SK-N-SH (cell line): ENCODE measurements around the gene YAP1. TPM values are rescaled to one million over a fixed set of nuclear protein-coding genes. Genes with fewer than 3 reads are reported as not detected.

ENCODE experiments used
- CTCF ChIA-PET: fragments of 300-600, 350-600 bp; formaldehyde crosslinking; extraction: SDS; loops from one replicate; lab custom pipeline; 2021; lab: Yijun Ruan, JAX
- POLR2A ChIA-PET: fragments of 350-600 bp; sonication (Branson Sonifier 250); formaldehyde crosslinking; extraction: SDS; loops from one replicate; lab custom pipeline; 2020; ENCODE audit warnings: antibody characterized with exemption, inconsistent platforms; lab: Yijun Ruan, JAX
- DNase-seq: peaks from one replicate; pipeline ENCODE4 v3.0.0; 2012
- H2AFZ ChIP-seq: fragments of 200-600 bp; sonication (generic); 2 replicates; pipeline ENCODE4 v1.8.1; 2016; ENCODE audit warnings: antibody characterized with exemption, mild to moderate bottlenecking, low read depth
- H3F3A ChIP-seq: fragments of 200-600 bp; sonication (generic); replicated peaks from 2 replicates; pipeline ENCODE3; 2016; ENCODE audit warnings: antibody characterized with exemption, mild to moderate bottlenecking; ENCODE audit not compliant: insufficient read depth
- H3K27ac ChIP-seq, 2 experiments: fragments of 200-500 bp in 1 of 2; fragments of 200-600 bp in 1 of 2; sonication (Bioruptor generic) in 1 of 2; sonication (generic), shearing (Covaris generic) in 1 of 2; 2 replicates each; pipeline versions ENCODE4 v1.5.1 to v1.6.1; 2014 to 2016; ENCODE audit warnings: low read depth in 2 of 2, inconsistent platforms in 1 of 2, low read length in 1 of 2, mild to moderate bottlenecking in 1 of 2, mixed read lengths in 1 of 2
- H3K27me3 ChIP-seq: fragments of 200-600 bp; sonication (generic), shearing (Covaris generic); 2 replicates; pipeline ENCODE4 v1.6.1; 2016; ENCODE audit warnings: mixed run types; ENCODE audit not compliant: insufficient read depth
- H3K36me3 ChIP-seq, 2 experiments: fragments of 200-500 bp in 1 of 2; fragments of 200-600 bp in 1 of 2; sonication (Bioruptor generic) in 1 of 2; sonication (generic) in 1 of 2; replicated peaks in 1 of 2; 2 replicates each; pipeline versions ENCODE3 to v1.5.1; 2014 to 2016; ENCODE audit warnings: low read length in 1 of 2, mild to moderate bottlenecking in 1 of 2; ENCODE audit not compliant: insufficient read depth in 2 of 2, control insufficient read depth in 1 of 2
- H3K4me1 ChIP-seq, 2 experiments: fragments of 200-500 bp in 1 of 2; fragments of 200-600 bp in 1 of 2; sonication (Bioruptor generic) in 1 of 2; sonication (generic), shearing (Covaris generic) in 1 of 2; 2 replicates each; pipeline versions ENCODE4 v1.5.1 to v1.6.1; 2014 to 2016; ENCODE audit warnings: low read depth in 1 of 2, low read length in 1 of 2, mixed run types in 1 of 2; ENCODE audit not compliant: insufficient read depth in 2 of 2, control insufficient read depth in 1 of 2
- H3K4me2 ChIP-seq: fragments of 200-600 bp; sonication (generic), shearing (Covaris generic); 2 replicates; pipeline ENCODE4 v1.6.1; 2017; ENCODE audit warnings: mixed run types
- H3K4me3 ChIP-seq, 2 experiments: fragments of 200-500 bp in 1 of 2; fragments of 200-600 bp in 1 of 2; sonication (Bioruptor generic) in 1 of 2; sonication (generic), shearing (Covaris generic) in 1 of 2; 2 replicates each; pipeline versions ENCODE4 v1.5.1 to v1.8.1; 2014 to 2016; ENCODE audit warnings: low read depth in 2 of 2, inconsistent platforms in 1 of 2, low read length in 1 of 2, mild to moderate bottlenecking in 1 of 2, mixed read lengths in 1 of 2, moderate library complexity in 1 of 2
- H3K79me2 ChIP-seq: fragments of 200-600 bp; sonication (generic); 2 replicates; pipeline ENCODE4 v1.8.1; 2017; ENCODE audit warnings: mild to moderate bottlenecking; ENCODE audit not compliant: insufficient read depth
- H3K9ac ChIP-seq: fragments of 200-600 bp; sonication (generic); 2 replicates; pipeline ENCODE4 v1.6.1; 2017; ENCODE audit warnings: mixed run types
- H3K9me2 ChIP-seq: fragments of 200-600 bp; sonication (generic); 2 replicates; pipeline ENCODE4 v1.6.1; 2017; ENCODE audit warnings: mixed run types
- H3K9me3 ChIP-seq: fragments of 200-600 bp; sonication (generic); 2 replicates; pipeline ENCODE4 v1.6.1; 2017; ENCODE audit warnings: mixed run types, mild to moderate bottlenecking, moderate library complexity
- H4K20me1 ChIP-seq: fragments of 200-600 bp; sonication (generic); 2 replicates; pipeline ENCODE4 v1.6.1; 2017; ENCODE audit warnings: mild to moderate bottlenecking, mixed run types; ENCODE audit not compliant: insufficient read depth
- CHD2 ChIP-seq: fragments of 150-350 bp; IDR thresholded peaks from 2 replicates; pipeline ENCODE4 v1.6.1; 2018; ENCODE audit warnings: low read length; ENCODE audit not compliant: partially characterized antibody
- ELF1 ChIP-seq: IDR thresholded peaks from 2 replicates; pipeline ENCODE4 v1.4.0; 2012
- EZH2phosphoT487 ChIP-seq: fragments of 200-600 bp; sonication (generic); IDR thresholded peaks from 2 replicates; pipeline ENCODE4 v1.6.1; 2017; ENCODE audit warnings: low read depth, mixed run types, mild to moderate bottlenecking, antibody characterized with exemption, moderate library complexity, borderline replicate concordance
- FOSL2 ChIP-seq: IDR thresholded peaks from 2 replicates; pipeline ENCODE4 v1.4.0; 2012; ENCODE audit warnings: low read depth, mild to moderate bottlenecking, moderate library complexity, borderline replicate concordance
- FOXJ3 ChIP-seq: sonication (generic); formaldehyde crosslinking; IDR thresholded peaks from 2 replicates; pipeline ENCODE4 v1.5.1; 2020; ENCODE audit warnings: mild to moderate bottlenecking, missing genetic modification reagents
- FOXM1 ChIP-seq: IDR thresholded peaks from 2 replicates; pipeline ENCODE4 v1.4.0; 2012; ENCODE audit warnings: low read depth, mild to moderate bottlenecking
- GABPA ChIP-seq: IDR thresholded peaks from 2 replicates; pipeline ENCODE4 v1.4.0; 2012; ENCODE audit warnings: low read depth, mild to moderate bottlenecking
- GATA2 ChIP-seq: sonication (generic); formaldehyde crosslinking; IDR thresholded peaks from 2 replicates; pipeline ENCODE4 v1.5.0; 2020; ENCODE audit warnings: mild to moderate bottlenecking, missing genetic modification reagents
- IRF3 ChIP-seq: fragments of 150-350 bp; IDR thresholded peaks from 2 replicates; pipeline ENCODE4 v1.6.1; 2016; ENCODE audit warnings: mild to moderate bottlenecking, low read depth, low read length
- JUND ChIP-seq: IDR thresholded peaks from 2 replicates; pipeline ENCODE4 v1.4.0; 2012
- MAX ChIP-seq: IDR thresholded peaks from 2 replicates; pipeline ENCODE4 v1.4.0; 2012; ENCODE audit warnings: low read depth
- MEF2A ChIP-seq: IDR thresholded peaks from 2 replicates; pipeline ENCODE4 v1.4.0; 2012; ENCODE audit warnings: low read depth, borderline replicate concordance
- NFIC ChIP-seq: IDR thresholded peaks from 2 replicates; pipeline ENCODE4 v1.4.0; 2012; ENCODE audit warnings: borderline replicate concordance
- NRF1 ChIP-seq: IDR thresholded peaks from 2 replicates; pipeline ENCODE4 v1.6.1; 2012; ENCODE audit warnings: low read depth, mild to moderate bottlenecking, low read length
- PBX3 ChIP-seq: IDR thresholded peaks from 2 replicates; pipeline ENCODE4; 2012
- POLR2AphosphoS5 ChIP-seq: IDR thresholded peaks from 2 replicates; pipeline ENCODE4 v1.6.1; 2012; ENCODE audit warnings: low read depth, low read length
- RAD21 ChIP-seq: IDR thresholded peaks from 2 replicates; pipeline ENCODE4 v1.6.1; 2012; ENCODE audit warnings: mild to moderate bottlenecking, low read length
- RCOR1 ChIP-seq: fragments of 150-350 bp; IDR thresholded peaks from 2 replicates; pipeline ENCODE4 v1.6.1; 2017; ENCODE audit warnings: antibody characterized with exemption, low read length
- RFX5 ChIP-seq: IDR thresholded peaks from 2 replicates; pipeline ENCODE4 v1.6.1; 2012; ENCODE audit warnings: mild to moderate bottlenecking, improper control_type of control experiment, low read length
- RXRA ChIP-seq: IDR thresholded peaks from 2 replicates; pipeline ENCODE4 v1.4.0; 2012; ENCODE audit warnings: low read depth, mild to moderate bottlenecking, borderline replicate concordance
- SIN3A ChIP-seq: IDR thresholded peaks from 2 replicates; pipeline ENCODE4 v1.6.1; 2012; ENCODE audit warnings: low read depth, mild to moderate bottlenecking, low read length, moderate library complexity, borderline replicate concordance
- SMC3 ChIP-seq: IDR thresholded peaks from 2 replicates; pipeline ENCODE4 v1.6.1; 2012; ENCODE audit warnings: low read depth, low read length, improper control_type of control experiment
- TAF1 ChIP-seq: IDR thresholded peaks from 2 replicates; pipeline ENCODE4 v1.6.1; 2012; ENCODE audit warnings: low read depth, mild to moderate bottlenecking, low read length, moderate library complexity, borderline replicate concordance
- TEAD4 ChIP-seq: IDR thresholded peaks from 2 replicates; pipeline ENCODE4 v1.4.0; 2012; ENCODE audit warnings: mild to moderate bottlenecking, borderline replicate concordance; ENCODE audit not compliant: insufficient read depth
- USF1 ChIP-seq: IDR thresholded peaks from 2 replicates; pipeline ENCODE4 v1.4.0; 2012; ENCODE audit warnings: low read depth, borderline replicate concordance
- YY1 ChIP-seq: IDR thresholded peaks from 2 replicates; pipeline ENCODE4 v1.4.0; 2012; ENCODE audit warnings: low read depth, mild to moderate bottlenecking
- ZBTB33 ChIP-seq: IDR thresholded peaks from 2 replicates; pipeline ENCODE4 v1.4.0; 2012; ENCODE audit warnings: low read depth, borderline replicate concordance
- WGBS: methylation state at CpG from one replicate; pipeline ENCODE4 v1.1.6; 2017; ENCODE audit warnings: low lambda C conversion rate; 5-methylcytosine and 5-hydroxymethylcytosine counted together
- polyA plus RNA-seq, 3 experiments: library from polyadenylated mRNA; depleted of rRNA; stranded (reverse); fragments of >200 nt; gene quantifications; 2 replicates each; pipeline ENCODE4 v1.2.3, GENCODE V29; 2012

YAP1 gene
- polyA plus RNA-seq, 1 of the 3 experiments (the other 2 are of a cell fraction) = 53.2 TPM

GRCh38 chr11:102111787-102112508 lies 1.7 kb downstream of the YAP1 start:
- CTCF ChIA-PET = no interaction called here
- Histone ChIP-seq H3K4me1 (peaks cover 3 to 40% of the 10 kb centered on the region in 2 experiments; a peak in 3 of 4 replicates), H3K36me3 (peaks cover 5 to 21% of the 10 kb centered on the region in 2 experiments), H3F3A (peaks cover 53% of the 10 kb centered on the region), H3K9ac (peak overlapping the region; percentile 91), H3K27me3 (no peaks in the 10 kb centered on the region), H3K9me2 (no peaks in the 10 kb centered on the region), H3K27ac (peak overlapping the region; percentile 86 to 97), H4K20me1 (peaks cover under 1% of the 10 kb centered on the region; the same call in 1 of the 2 replicates), H3K9me3 (no peaks in the 10 kb centered on the region), H3K4me3 (peak overlapping the region; percentile 71 to 92), H3K4me2 (peak overlapping the region; percentile 83), H3K79me2 (peaks cover 72% of the 10 kb centered on the region), H2AFZ (no peak overlapping the region)
- WGBS = 2% methylated on average over 20 of the region's 20 CpGs
- POLR2A ChIA-PET = no interaction called here
- no peak for DNase-seq
- TF ChIP-seq TEAD4 (no peak), CHD2 (no peak), FOXM1 (no peak), JUND (peak; percentile 72), GATA2 (CRISPR knock-in tag) (no peak), NRF1 (no peak), ZBTB33 (no peak), MEF2A (no peak), RXRA (no peak; the same call in 1 of the 2 replicates), ELF1 (no peak), SMC3 (no peak), YY1 (peak; percentile 81), MAX (peak; percentile 37; the same call in 1 of the 2 replicates), NFIC (no peak), USF1 (no peak), RAD21 (no peak), EZH2phosphoT487 (no peak), GABPA (no peak), POLR2AphosphoS5 (no peak), IRF3 (no peak), PBX3 (peak; percentile 39; the same call in 1 of the 2 replicates), FOSL2 (peak; percentile 90), SIN3A (no peak), RFX5 (no peak), FOXJ3 (CRISPR knock-in tag) (no peak), TAF1 (peak; percentile 6; the same call in 1 of the 2 replicates), RCOR1 (no peak)
